Measurements from ENCODE around the gene CCDC3.

GRCh38 chr10:12971001-12971788 lies 30.3 kb downstream of the CCDC3 start:
- TF ChIP-seq POLR2A (IDR thresholded peaks at IDR 0.05) (no peak), CTCF (IDR thresholded peaks at IDR 0.05) (no peak)
